ENCODE results near the gene RRP7A. TPM values are rescaled to one million over a fixed set of nuclear protein-coding genes. Genes with fewer than 3 reads are reported as not detected.

Gene RRP7A
- total and polyA plus RNA-seq, 2 of the 13 experiments (the other 11 are each of a cell fraction or from before 2014, with no cell fraction given), result 15.3 to 41.6 TPM

GRCh38 chr22:42519525-42520401, at the start of gene RRP7A (continued):
- no peak for TF ChIP-seq NFATC3 (CRISPR knock-in tag; IDR thresholded peaks at IDR 0.05)
- TF ChIP-seq MYC (CRISPR knock-in tag; IDR thresholded peaks at IDR 0.05; ENCODE audit: borderline replicate concordance), result no peak; the same call in 1 of the 2 replicates
- TF ChIP-seq ZNF530 (CRISPR knock-in tag; IDR thresholded peaks at IDR 0.05; ENCODE audit: low read depth), result no peak
- TF ChIP-seq TMF1 (CRISPR knock-in tag; IDR thresholded peaks at IDR 0.05; ENCODE audit: low read depth), result no peak
- no peak for TF ChIP-seq MIER2 (CRISPR knock-in tag; IDR thresholded peaks at IDR 0.05)
- TF ChIP-seq HOXA5 (CRISPR knock-in tag; IDR thresholded peaks at IDR 0.05), result no peak
- TF ChIP-seq ZBTB49 (CRISPR knock-in tag; IDR thresholded peaks at IDR 0.05; ENCODE audit: borderline replicate concordance), result no peak
- no peak for TF ChIP-seq TFE3 (CRISPR knock-in tag; IDR thresholded peaks at IDR 0.05)
- TF ChIP-seq ZNF451 (CRISPR knock-in tag; IDR thresholded peaks at IDR 0.05), result no peak
- TF ChIP-seq ZNF331 (CRISPR knock-in tag; IDR thresholded peaks at IDR 0.05), result no peak
- no peak for TF ChIP-seq ISX (CRISPR knock-in tag; conservative IDR thresholded peaks at IDR 0.05)
- no peak for TF ChIP-seq FOXK2 (IDR thresholded peaks at IDR 0.05)
- no peak for TF ChIP-seq ZNF619 (CRISPR knock-in tag; IDR thresholded peaks at IDR 0.05)
- TF ChIP-seq DBP (CRISPR knock-in tag; IDR thresholded peaks at IDR 0.05; ENCODE audit: not compliant biosample characterization), result no peak
- no peak for TF ChIP-seq KDM3A (CRISPR knock-in tag; IDR thresholded peaks at IDR 0.05; ENCODE audit: low read depth)
- no peak for TF ChIP-seq GPBP1L1 (CRISPR knock-in tag; IDR thresholded peaks at IDR 0.05)
- TF ChIP-seq FOXP4 (CRISPR knock-in tag; IDR thresholded peaks at IDR 0.05), result no peak
- TF ChIP-seq TBX2 (CRISPR knock-in tag; IDR thresholded peaks at IDR 0.05; ENCODE audit: borderline replicate concordance), result no peak; the same call in 1 of the 2 replicates
- no peak for TF ChIP-seq YEATS4 (CRISPR knock-in tag; IDR thresholded peaks at IDR 0.05; ENCODE audit: borderline replicate concordance)
- no peak for TF ChIP-seq ATF1 (CRISPR knock-in tag; IDR thresholded peaks at IDR 0.05)
- TF ChIP-seq RBFOX2 (IDR thresholded peaks at IDR 0.05; ENCODE audit: low read depth, low read length), result peak; percentile 83
- no peak for TF ChIP-seq FOXO1 (CRISPR knock-in tag; IDR thresholded peaks at IDR 0.05)
- TF ChIP-seq ZKSCAN1 (IDR thresholded peaks at IDR 0.05; ENCODE audit: low read length), result no peak
- TF ChIP-seq FOXA3 (CRISPR knock-in tag; IDR thresholded peaks at IDR 0.05), result no peak
